GM12878 (cell line): ENCODE data around the gene DIRAS3.

Source experiments
- ATF7 ChIP-seq: fragments of 450-650 bp; IDR thresholded peaks from 2 replicates; pipeline ENCODE4 v1.6.1; 2016; ENCODE audit warnings: low read depth, mild to moderate bottlenecking
- CEBPB ChIP-seq, 2 experiments: fragments of 150-350 bp in 1 of 2; IDR thresholded peaks; 2 replicates each; pipeline ENCODE4 v1.6.1; 2012 to 2014; ENCODE audit warnings: low read depth in 2 of 2, low read length in 2 of 2, borderline replicate concordance in 1 of 2, inconsistent platforms in 1 of 2
- HDAC2 ChIP-seq: fragments of 200-600 bp; sonication (generic); IDR thresholded peaks from 2 replicates; pipeline ENCODE4 v1.6.1; 2017
- STAT1 ChIP-seq: fragments of 450-650 bp; conservative IDR thresholded peaks from 2 replicates; pipeline ENCODE4 v1.6.1; 2014; ENCODE audit warnings: antibody characterized with exemption, mild to moderate bottlenecking
- TCF7 ChIP-seq: IDR thresholded peaks from 2 replicates; pipeline ENCODE4 v1.6.1; 2014; ENCODE audit warnings: antibody characterized with exemption, borderline replicate concordance
- ZBED1 ChIP-seq: IDR thresholded peaks from 2 replicates; pipeline ENCODE4 v1.6.1; 2016; ENCODE audit warnings: borderline replicate concordance
- TF ChIP-seq, protein P1 (sequence below), 3 experiments: IDR thresholded peaks in 2 of 3; conservative IDR thresholded peaks in 1 of 3; 2 replicates each; pipeline ENCODE4 v1.5.1; 2011; ENCODE audit warnings: low read depth in 3 of 3, low read length in 3 of 3, mild to moderate bottlenecking in 3 of 3, control low read depth in 2 of 3, moderate library complexity in 2 of 3, inconsistent platforms in 1 of 3, mixed read lengths in 1 of 3; ENCODE audit not compliant: control insufficient read depth in 2 of 3, insufficient read depth in 1 of 3; ENCODE audit errors: extremely low read depth in 1 of 3

DNA sequence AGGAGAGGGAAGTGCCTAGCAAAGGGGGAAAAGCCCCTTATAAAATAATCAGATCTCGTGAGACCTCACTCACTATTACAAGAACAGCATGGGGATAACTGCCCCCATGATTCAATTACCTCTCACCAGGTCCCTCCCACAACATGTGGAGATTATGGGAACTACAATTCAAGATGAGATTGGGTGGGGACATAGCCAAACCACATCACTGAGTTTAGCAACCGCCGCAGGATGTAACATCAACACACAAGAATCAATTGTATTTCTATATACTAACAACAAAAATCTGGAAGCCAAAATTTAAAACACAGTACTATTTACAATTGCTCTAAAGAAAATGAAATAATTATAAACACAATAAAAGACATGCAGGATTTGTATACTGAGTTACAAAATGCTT, 21.9 kb downstream of the DIRAS3 start:
- no peak for TF ChIP-seq ZBED1
- TF ChIP-seq, protein P1, sequence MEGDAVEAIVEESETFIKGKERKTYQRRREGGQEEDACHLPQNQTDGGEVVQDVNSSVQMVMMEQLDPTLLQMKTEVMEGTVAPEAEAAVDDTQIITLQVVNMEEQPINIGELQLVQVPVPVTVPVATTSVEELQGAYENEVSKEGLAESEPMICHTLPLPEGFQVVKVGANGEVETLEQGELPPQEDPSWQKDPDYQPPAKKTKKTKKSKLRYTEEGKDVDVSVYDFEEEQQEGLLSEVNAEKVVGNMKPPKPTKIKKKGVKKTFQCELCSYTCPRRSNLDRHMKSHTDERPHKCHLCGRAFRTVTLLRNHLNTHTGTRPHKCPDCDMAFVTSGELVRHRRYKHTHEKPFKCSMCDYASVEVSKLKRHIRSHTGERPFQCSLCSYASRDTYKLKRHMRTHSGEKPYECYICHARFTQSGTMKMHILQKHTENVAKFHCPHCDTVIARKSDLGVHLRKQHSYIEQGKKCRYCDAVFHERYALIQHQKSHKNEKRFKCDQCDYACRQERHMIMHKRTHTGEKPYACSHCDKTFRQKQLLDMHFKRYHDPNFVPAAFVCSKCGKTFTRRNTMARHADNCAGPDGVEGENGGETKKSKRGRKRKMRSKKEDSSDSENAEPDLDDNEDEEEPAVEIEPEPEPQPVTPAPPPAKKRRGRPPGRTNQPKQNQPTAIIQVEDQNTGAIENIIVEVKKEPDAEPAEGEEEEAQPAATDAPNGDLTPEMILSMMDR (IDR thresholded peaks at IDR 0.05 in 2 of 3, conservative IDR thresholded peaks at IDR 0.05 in 1 of 3; ENCODE audit: control insufficient read depth in 2 of 3, extremely low read depth in 1 of 3, insufficient read depth in 1 of 3, low read depth in 3 of 3, low read length in 3 of 3), result no peak
- TF ChIP-seq HDAC2, result no peak
- TF ChIP-seq TCF7, result no peak
- no peak for TF ChIP-seq STAT1
- no peak for TF ChIP-seq CEBPB (IDR thresholded peaks at IDR 0.05; ENCODE audit: borderline replicate concordance in 1 of 2, low read depth in 2 of 2, low read length in 2 of 2)
- no peak for TF ChIP-seq ATF7
